HG03095 (cell line): ENCODE data around the gene CCDC57.

Experiments
- ATAC-seq: cut with Tn5 transposase; IDR thresholded peaks from one replicate; pipeline ENCODE4 v1.9.1; 2021; ENCODE audit warnings: moderate library complexity; ENCODE audit not compliant: unreplicated experiment

The CCDC57 gene

DNA sequence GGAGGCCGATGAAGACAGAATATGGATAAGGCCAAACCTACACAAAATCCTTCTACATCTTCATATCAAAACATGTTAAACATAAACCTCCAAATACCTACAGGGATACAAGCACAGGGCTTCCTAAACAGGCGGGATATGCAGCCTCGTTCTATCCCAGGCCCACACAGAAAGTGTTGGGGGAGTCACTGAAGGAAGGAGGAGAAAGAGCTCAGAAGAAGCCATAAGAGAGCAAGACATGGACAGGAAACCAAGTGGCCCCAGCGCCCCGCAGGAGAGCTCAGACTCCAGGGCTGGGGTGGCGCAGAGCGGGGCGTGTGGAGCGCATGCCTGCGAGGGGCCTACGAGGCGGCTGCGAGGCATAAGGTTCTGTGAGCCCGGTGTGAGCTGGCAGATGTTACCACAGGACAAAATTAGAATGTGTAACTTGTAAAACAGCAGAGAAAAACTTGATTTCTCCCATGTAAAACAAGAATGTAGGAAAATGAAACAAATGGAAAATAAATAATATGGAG is 103.6 kb downstream of the CCDC57 start:
- no peak for ATAC-seq

DNA sequence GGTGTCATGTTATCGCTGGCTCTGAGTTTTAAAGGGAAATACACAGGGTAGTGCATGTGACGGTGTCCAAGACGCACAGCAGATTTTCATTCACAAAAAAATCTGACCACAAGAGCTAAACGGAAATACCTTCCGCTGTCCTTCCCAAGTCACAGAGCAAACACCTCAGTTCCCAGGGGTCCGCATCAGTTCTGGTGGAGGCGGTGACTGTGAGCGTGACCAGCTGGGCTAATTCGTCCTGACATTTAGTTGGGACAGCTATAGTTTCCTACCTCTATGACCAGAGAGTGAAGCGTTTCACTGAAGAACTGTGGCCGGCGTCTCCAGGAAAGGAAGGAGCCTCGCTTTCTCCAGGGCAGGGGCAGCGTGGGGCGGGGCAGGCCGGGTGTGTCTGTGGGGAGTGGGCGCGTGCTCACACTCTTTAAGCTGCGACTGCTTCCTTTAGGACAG is 104.1 kb downstream of the CCDC57 start:
- no peak for ATAC-seq

DNA sequence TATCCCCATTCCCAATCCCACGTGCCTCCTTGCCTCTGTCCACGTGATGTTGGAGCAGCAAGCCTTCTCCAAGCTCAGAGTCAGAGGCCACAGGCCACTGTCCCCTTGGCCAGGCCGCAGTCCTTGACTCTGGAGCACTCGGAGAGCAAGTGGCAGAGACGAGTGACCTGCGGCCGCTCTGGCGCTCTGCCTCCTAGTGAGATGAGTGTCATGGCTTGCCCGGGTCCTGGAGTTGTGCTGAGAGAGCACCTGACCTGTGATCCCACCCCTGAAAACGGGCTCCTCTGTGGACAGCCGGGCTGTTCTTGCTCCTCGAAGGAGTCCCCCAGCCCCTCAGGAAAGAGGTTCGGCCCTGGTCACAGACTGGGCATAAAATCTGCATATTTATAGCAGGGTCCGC is 104.6 kb downstream of the CCDC57 start:
- ATAC-seq = no peak

DNA sequence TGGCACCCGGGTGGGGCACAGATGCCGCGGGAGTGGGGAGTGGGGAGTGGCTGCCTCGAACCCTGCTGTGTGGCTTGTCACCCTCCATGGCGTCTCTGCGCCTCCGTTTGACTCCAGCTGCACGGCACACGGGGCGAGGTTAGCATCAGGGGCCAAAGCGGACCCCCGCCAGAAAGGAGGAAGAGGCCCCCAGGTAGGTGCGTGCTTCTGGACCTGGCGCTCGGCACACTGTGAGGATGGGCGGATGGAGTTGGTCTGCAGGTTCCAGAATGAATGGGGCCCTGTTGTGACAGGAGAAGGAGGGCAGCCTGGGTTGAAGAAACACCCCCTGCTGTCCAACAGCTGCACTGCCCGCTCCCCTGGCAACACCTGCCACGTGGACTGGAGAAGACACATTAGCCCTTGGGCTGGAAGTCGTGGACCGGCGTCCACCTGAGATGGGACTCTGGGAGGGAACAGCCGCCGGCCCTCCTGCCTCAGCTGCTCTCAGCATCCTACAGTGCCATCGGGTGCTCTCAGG is 105.2 kb downstream of the CCDC57 start:
- no peak for ATAC-seq

DNA sequence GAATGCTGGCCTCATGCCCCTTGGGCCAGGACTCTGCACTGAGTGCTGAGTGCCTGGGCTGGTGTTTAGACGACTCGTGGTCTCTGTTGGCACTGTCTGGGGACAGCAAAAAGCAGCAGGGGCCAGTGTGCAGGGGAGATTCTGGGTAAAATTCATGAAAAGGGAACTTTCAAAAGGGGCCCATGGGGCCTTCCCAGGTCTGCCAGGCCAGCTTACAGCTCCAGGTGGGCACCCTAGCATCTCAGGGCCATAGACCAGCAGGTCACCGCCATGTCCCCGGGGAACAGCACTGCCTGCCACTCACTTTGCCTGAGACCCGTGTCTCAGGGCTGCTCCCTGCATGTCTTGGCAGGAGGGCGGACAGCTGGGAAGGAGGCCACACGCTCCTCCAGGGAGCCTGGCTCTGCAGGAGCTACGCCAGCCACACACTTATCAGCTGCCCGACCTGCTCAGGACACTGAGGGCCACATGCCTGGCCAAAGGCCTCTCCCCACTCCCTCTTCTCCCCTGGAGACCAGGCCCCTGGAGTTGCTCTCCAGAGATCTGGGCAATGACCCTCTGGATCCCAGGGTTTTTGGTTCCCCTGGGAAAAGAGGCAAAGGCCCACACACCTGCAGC is 105.8 kb downstream of the CCDC57 start:
- ATAC-seq = no peak

DNA sequence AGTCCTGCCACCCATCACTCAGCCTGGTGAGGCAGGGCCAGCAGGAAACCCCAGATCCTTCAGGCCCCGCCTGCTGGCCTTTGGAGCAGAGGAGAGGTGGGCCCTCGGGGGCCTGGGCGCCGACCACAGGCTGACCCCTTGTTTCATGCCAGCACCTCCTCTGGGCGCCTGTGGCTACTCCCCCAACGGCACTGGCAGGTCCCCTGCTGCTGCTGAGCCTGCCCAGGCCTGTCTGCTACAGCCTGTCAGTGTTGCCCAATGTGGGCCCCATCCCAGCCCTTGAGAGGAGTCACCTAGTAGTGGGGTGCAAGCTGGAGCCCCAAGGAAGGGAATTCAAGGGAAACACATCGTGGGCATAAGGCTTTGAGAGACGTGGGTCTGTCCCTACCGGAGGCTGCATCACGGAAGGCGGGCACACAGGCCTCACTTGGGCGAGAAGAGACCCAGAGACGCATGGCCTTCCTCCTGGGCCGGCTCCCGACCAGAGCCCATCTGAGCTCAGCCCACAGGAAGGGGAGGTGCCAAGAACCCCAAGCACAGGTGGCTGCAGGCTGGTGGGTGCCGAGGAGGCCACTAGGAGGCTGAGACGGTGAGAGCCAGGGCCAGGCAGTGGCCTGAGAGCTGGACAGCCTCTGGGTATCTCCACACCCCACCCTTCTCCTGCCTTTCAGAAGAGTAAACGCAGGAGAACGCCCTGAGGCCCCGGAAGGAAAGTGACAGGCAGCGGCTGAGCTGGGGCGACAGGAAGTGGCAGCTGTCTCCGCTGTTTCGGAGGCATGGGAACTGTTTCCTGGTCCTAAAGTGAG is 106.6 kb downstream of the CCDC57 start:
- peak; percentile 67 for ATAC-seq

DNA sequence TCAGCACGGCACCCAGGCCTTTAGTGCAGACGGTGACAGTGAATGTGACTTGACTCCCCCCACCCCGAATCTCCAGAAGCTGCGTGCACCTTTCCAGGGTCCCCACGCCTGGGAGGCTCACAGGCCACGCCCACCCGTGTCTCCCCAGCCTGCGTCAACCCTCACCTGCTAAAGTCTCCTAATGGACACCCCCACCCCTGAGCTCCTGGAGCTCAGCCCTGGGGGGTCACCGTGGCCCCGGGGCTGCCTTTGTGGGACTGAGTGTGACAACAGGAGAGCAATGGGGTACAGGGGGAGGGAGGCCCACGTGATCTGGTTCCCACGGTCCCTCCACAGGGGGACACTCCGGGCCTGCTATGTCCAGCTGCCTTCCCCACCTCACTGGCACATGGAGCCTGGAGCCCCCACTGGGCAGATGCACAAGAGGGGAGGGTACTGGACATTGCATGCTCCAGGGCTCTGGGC is 107.2 kb downstream of the CCDC57 start:
- ATAC-seq = no peak

DNA sequence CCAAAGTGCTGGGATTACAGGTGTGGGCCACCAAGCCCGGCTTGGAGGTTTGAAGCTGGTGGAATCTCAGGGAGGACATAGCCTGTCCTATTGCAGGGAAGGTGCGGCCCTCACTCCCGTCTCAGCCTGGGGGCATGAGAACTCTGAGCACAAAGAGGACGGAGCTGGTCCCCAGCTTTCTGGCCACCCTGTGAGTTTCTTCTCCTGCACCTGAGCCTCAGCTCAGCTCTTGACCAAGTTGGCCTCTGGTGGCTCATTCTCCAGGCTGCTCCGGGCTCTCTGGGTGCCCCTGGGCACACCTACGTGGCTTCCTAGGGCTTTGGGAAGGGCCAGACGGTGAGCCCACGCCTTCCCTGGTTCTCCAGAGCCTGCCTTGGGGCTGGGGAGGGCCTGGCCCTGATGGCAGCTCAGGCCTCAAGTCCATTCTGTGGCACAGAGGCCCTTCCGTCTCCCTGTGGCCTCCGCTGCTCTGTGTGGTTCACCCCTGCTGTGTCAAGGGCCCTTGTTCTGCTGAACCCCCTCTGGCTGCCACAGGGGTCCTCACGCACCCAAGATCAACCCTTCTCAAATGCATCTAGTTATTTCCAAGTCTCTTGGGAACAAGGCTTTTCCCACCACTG is 107.7 kb downstream of the CCDC57 start:
- no peak for ATAC-seq

DNA sequence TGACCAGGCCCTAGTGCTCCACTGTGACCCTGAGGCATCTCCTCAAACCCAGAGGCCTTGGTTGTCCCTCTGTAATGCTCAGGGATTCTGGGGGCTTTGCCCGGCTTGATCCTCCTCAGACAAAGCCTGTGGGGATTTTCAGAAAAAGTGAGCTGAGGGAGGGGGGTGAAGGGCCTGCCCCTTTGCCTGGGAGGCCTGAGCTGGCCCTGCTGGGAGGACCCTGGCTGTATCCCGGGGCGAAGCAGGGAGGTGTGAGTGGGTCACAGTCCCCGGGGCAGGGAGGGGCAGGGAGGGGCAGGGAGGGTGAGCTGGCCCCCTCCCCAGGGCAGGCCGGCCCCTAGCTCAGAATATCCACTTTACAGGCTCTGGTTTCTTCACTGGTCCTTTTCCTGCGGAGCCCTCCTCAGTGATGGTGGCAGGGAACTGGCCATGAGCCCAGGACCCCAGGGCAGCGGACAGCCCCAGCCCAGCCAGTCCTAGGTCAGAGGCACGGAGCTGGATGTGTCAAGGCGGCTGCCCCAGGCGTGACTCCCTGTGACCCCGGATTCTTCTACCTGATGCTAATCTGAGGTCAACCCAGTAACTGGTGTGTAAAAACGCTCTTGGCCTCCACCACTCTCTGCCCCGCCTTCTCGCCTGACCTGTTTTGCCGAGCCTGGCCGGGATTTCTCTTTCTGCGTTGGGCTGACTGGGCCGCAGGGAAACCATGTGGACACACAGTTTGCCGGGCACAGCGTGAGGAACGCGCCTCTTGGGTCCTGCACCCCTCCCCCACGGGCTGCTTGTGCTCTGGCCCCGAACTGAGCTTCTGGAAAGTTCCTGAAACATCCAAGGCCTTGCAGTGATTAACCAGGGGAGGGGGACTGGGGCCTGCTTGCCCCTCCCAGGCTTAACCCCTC is 108.8 kb downstream of the CCDC57 start:
- ATAC-seq = no peak

DNA sequence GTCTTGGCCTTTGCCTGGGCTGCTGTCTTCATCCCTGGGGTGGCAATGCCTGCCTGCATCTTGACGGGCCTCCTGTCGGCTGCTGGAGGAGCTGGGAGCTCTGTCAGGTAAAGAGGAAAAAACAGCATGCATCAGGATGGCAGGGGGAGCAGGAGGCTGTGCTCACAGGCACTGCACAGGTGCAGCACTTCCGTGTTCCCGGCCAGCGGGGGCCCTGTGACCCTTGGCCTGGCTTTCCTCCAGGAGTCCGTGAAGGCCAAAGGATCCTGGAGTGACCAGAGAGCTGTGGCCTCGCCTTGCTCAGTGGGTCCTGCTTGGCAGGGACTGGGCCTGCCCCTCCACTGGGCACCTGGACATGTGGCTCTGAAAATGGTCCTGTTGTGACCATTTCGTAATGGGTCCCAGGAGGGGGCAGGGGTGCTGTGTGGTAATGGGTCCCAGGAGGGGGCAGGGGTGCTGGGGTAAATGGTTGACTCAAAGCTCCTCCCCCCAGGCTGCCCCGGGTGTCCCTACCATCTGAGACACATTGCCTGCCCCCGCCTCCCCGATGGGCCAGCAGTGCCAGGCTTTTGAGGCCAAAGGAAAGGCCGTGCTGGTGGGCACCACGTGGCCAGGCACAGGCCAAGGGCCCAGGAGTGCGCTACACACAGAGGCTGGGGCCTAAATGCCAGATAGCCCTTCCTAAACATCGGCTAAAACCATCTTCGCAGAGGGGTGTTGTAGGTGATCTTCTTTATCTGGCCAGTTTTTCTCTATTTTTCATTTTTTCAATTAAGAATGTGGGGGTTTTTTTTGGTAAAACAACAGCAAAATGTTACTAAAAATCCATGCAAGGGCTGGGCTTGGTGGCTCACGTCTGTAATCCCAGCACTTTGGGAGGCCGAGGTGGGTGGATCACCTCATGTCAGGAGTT is 110.6 kb downstream of the CCDC57 start:
- no peak for ATAC-seq

DNA sequence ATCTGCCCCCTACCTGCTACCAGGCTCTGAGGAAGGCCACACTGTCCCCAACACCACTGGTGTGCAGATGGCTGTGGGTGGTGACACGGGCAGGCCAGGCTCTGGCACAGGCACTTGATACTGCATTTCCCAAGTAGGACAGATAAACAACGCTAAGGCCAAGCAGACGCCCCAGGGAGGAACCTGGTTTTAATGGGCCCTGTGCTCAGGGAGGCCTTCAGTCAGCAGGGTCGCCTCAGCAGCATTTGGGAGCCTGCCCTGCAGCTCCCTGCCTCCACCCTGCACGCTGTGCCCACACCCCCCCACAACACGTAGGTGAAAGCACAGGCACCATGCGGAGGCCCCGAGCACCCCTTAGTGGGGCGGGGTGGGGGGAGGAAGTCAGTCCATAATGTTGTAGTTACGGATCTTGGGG is 111.3 kb downstream of the CCDC57 start:
- no peak for ATAC-seq

DNA sequence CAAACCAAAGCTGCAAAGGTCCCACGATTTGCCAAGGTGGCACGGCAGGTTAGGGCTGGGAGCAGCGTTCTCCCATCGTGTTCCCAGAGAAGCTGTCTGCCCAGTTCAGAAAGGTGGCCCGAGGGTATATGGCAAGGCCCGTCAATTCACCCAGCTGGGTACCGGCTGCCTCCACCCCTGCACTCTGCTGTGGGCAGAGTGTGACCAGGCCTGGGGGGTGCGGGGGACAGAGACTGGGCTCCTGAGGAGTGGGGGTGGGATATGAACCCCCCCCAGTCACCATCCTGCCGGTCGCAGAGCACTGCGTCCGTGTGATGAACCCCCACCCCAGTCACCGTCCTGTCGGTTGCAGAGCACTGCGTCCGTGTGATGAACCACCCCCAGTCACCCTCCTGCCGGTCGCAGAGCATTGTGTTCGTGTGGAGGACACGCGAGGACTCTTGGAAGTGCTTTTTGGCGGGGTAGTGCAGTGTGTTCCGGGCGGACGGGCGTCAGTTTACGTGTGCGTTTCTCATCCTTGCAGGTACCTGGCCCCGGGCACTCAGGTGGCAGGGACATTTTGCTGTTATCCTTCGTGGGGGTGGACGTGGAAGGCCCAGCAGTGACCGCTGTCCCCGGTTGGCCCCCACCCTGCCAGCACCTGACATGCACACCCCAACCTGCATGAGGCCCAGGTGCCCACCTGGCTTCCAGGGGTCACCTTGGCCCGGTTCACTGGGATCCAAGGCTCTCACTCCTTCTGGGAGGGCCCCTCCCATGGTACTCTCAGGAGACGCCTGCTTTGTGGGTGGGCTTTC is 111.9 kb downstream of the CCDC57 start:
- no peak for ATAC-seq

DNA sequence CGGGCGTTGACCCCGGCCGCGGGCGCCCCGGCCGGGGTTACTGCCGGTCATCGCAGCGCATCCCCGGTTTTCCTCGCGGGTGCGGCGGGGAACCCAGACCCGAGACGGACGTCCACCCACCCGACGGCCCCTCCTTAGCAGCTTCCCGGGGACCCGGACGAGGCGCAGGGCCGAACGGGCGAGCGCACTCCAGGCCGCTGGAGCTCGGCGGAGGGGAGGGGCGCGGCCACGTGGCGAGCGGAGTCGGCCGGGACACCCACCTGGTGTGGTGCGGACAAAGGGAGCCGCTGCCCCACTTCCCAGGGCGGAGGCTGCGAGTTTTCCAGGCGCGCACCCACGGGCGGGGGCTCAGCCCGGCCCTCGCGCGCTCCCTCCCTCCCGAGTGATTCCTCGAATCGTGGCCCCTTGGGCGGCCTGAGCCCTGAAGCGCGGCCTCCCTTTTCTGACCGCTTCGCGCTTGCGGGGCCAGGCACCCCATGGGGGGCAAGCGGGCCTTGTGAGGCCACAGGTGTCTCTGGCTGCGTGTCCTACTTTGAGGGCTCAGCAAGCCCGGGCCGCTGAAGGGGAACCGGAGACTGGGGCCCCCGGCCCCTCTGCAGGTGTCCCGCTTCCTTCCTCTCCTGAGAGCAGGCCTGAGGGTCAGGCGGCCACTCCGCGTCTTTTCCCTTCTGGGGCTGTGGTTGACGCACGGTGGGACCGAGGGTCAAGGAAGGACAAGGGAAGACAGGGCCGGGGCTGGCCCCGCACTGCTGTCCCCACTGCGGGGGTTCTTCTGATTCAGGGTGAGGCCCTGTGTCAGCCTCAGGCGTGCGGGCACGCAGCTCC is 113.5 kb downstream of the CCDC57 start:
- ATAC-seq = peak; percentile 5

DNA sequence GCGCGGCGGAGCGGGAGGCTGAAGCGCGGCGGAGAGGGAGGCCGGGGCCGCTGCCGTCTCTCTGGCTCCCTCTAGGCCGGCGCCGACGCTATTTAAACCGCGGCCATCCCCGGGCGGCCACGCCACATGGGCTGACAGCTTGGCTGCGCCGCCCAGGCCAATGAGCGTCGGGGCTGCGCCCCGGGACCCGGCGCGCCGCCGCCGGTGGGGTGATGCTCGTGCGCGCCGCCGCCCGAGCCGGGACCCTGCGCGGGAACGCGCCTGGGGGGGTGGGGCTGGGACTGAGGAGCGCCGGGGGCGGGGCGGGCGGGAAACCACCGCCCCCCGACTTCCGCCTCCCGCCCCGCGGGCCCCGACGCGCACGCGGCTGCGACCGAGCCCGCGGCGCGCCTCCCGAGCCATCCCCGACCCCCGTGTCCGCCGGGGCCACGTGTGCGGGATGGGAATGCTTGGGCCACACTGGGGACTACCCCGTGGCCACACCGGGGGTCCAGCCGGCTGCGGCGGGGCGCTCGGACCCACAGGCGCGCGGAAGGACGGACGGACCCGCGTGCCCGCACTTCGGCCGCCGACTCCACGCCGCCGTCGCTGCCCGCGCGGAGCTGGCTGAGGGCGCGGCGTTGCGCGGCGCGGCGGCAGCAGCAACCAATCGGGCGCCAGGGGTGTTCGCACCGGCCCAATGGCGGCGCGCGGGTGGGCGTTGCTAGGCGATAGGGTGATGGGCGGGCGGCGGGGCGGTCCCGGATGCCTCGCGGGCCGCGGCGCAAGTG is 114.3 kb downstream of the CCDC57 start, which contains the start of gene FASN:
FASN (minus strand) TSS at position 68 of the 770 bp plus-strand sequence. CDS start 1,791 bp downstream, outside the sequence.
- peak; percentile 58 for ATAC-seq

DNA sequence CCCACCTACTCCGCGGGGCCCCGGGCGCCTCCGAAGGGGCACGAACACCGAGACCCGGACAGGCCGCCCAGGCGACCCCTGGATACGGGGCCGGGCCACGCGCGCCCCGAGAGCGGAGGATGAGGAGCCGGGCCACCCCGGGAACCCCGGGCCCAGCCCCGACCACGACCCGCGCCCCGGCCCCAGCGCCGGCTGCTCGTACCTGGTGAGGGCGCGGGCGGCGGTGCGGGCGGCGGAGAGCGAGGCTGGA is 114.8 kb downstream of the CCDC57 start:
- peak; percentile 12 for ATAC-seq

DNA sequence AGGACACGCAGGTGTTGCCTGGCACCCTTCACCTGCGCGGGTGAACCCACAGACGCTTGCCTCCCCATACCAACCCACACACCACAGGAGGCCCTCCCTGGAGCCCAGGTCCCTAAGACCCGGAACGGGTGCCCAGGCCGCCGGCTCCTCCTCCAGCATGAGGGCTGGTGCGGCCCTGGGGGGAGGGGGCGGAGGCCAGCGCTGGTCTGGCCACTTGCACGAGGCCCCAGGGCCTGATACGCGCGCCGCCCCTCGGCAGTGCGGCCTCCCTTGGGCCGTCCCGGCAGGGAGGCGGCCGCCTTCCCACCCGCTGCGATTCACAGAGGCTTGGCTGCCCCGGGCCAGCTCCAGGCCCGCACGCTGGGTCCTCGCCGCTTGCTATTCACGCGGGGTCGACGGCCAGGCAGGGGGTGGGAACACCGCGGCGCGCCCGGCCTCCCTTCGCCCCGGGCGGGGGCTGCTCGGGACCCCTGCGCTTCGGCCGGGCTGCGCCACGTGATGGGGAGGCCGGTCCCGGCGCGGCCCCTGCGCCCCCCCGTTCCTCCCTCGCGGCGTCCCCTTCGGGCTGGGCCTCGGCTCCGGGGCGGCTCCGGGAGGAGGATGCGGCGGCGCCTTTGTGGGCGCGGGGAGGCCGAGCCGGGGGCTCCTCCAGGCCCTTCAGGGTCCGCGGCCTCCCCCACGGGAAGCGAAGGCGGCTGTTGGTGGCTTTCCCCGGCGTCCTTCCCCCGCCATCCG is 115.3 kb downstream of the CCDC57 start:
- no peak for ATAC-seq
